WTC11 (cell line): ENCODE results near the gene FAM3B. TPM values are rescaled to one million over a fixed set of nuclear protein-coding genes. Genes with fewer than 3 reads are reported as not detected.

Source experiments
- ATAC-seq: fragments of 200-7000 bp; cut with Tn5 transposase; 2 replicates; pipeline ENCODE4 v1.10.0; 2021; ENCODE audit warnings: mild to moderate bottlenecking, moderate library complexity
- CTCF ChIA-PET: fragments of 300-600 bp; sonication (Branson Sonifier 250); formaldehyde crosslinking; loops from one replicate; lab custom pipeline; 2021; ENCODE audit warnings: antibody characterized with exemption; lab: Charles Lee
- POLR2A ChIA-PET: fragments of 350-600 bp; sonication (Branson Sonifier 250); formaldehyde crosslinking; loops from one replicate; lab custom pipeline; 2021; ENCODE audit warnings: antibody characterized with exemption; lab: Charles Lee
- DNase-seq: peaks from one replicate; pipeline ENCODE4 v3.0.0; 2021; ENCODE audit warnings: low spot score
- H3K27ac Mint-ChIP-seq: 2 replicates; pipeline ENCODE4 v1.8.0; 2021; ENCODE audit warnings: mixed read lengths
- H3K27me3 Mint-ChIP-seq: 2 replicates; pipeline ENCODE4 v1.8.0; 2021; ENCODE audit warnings: low read depth, mild to moderate bottlenecking, moderate library complexity, mixed read lengths
- H3K36me3 Mint-ChIP-seq: 2 replicates; pipeline ENCODE4 v1.8.0; 2021; ENCODE audit warnings: mixed read lengths
- H3K4me1 Mint-ChIP-seq: 2 replicates; pipeline ENCODE4 v1.8.0; 2022; ENCODE audit warnings: mixed read lengths
- H3K4me3 Mint-ChIP-seq: 2 replicates; pipeline ENCODE4 v1.8.0; 2021; ENCODE audit warnings: mild to moderate bottlenecking, moderate library complexity, mixed read lengths
- H3K9me3 Mint-ChIP-seq: 2 replicates; pipeline ENCODE4 v1.8.0; 2021; ENCODE audit warnings: mixed read lengths
- CBFB ChIP-seq: sonication (generic); formaldehyde crosslinking; IDR thresholded peaks from 2 replicates; pipeline ENCODE4 v1.8.1; 2022; ENCODE audit warnings: mild to moderate bottlenecking, low read depth, missing genetic modification reagents
- GTF2I ChIP-seq: fragments of 250-450 bp; sonication (Bioruptor Pico); conservative IDR thresholded peaks from 2 replicates; pipeline ENCODE4 v1.4.0; 2021; ENCODE audit warnings: mild to moderate bottlenecking
- JUN ChIP-seq: sonication (generic); formaldehyde crosslinking; IDR thresholded peaks from 2 replicates; pipeline ENCODE4 v1.8.0; 2023; ENCODE audit warnings: mild to moderate bottlenecking, missing genetic modification reagents
- NFE2L1 ChIP-seq: sonication (generic); formaldehyde crosslinking; IDR thresholded peaks from 2 replicates; pipeline ENCODE4 v1.8.1; 2023; ENCODE audit warnings: missing genetic modification reagents
- NR1H2 ChIP-seq: sonication (generic); formaldehyde crosslinking; IDR thresholded peaks from 2 replicates; pipeline ENCODE4 v1.9.0; 2021; ENCODE audit warnings: mild to moderate bottlenecking, moderate library complexity, missing genetic modification reagents
- NR3C1 ChIP-seq: sonication (generic); formaldehyde crosslinking; conservative IDR thresholded peaks from 2 replicates; pipeline ENCODE4 v1.8.1; 2023; ENCODE audit warnings: low read depth, mild to moderate bottlenecking, missing genetic modification reagents
- TP53 ChIP-seq: sonication (generic); formaldehyde crosslinking; IDR thresholded peaks from 2 replicates; pipeline ENCODE4 v1.8.1; 2023; ENCODE audit warnings: mild to moderate bottlenecking, missing genetic modification reagents
- ZNF232 ChIP-seq: sonication (generic); formaldehyde crosslinking; IDR thresholded peaks from 2 replicates; pipeline ENCODE4 v1.8.0; 2022; ENCODE audit warnings: mild to moderate bottlenecking, missing genetic modification reagents
- total RNA-seq: library from RNA; stranded (reverse); gene quantifications from 3 replicates; pipeline ENCODE4 v1.2.3, GENCODE V29; 2021
- TF ChIP-seq, protein P1 (sequence below): sonication (generic); formaldehyde crosslinking; IDR thresholded peaks from 2 replicates; pipeline ENCODE4 v1.8.0; 2022; ENCODE audit warnings: mild to moderate bottlenecking, missing genetic modification reagents
- TF ChIP-seq, protein P2 (sequence below): sonication (generic); formaldehyde crosslinking; IDR thresholded peaks from 2 replicates; pipeline ENCODE4 v1.8.0; 2022; ENCODE audit warnings: mild to moderate bottlenecking, missing genetic modification reagents
- TF ChIP-seq, protein P3 (sequence below): sonication (generic); formaldehyde crosslinking; IDR thresholded peaks from 2 replicates; pipeline ENCODE4 v1.8.1; 2023; ENCODE audit warnings: mild to moderate bottlenecking, missing genetic modification reagents, moderate library complexity
- TF ChIP-seq, protein P4 (sequence below): sonication (generic); formaldehyde crosslinking; IDR thresholded peaks from 2 replicates; pipeline ENCODE4 v1.8.0; 2023; ENCODE audit warnings: missing genetic modification reagents, mild to moderate bottlenecking, borderline replicate concordance
- TF ChIP-seq, protein P5 (sequence below): fragments of 250-450 bp; sonication (Bioruptor Pico); IDR thresholded peaks from 2 replicates; pipeline ENCODE4 v1.9.0; 2021; ENCODE audit warnings: mild to moderate bottlenecking, borderline replicate concordance
- TF ChIP-seq, protein P6 (sequence below): sonication (generic); formaldehyde crosslinking; conservative IDR thresholded peaks from 2 replicates; pipeline ENCODE4 v1.8.1; 2022; ENCODE audit warnings: mild to moderate bottlenecking, missing genetic modification reagents

FAM3B gene
- total RNA-seq, 1 experiment from 2014 or later, result 1.4 TPM

DNA sequence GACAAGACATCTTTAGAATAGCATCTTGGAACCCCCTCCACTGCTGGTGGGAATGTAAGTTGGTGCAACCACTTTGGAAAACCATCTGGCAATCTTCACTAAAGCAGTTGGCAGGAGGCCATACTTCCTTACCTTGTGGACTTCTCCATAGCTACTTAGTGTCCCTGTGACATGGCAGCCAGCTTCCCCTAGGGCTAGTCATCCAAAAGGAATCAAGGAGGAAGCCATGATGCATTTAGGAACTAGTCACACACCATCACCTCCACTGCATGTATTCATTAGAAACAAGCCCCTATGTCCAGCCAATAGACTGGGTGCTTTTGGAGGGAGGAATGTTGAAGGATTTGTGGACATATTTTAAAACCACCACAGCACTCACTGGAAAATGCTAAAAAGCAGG is 65.1 kb downstream of the FAM3B start (continued):
- TF ChIP-seq, protein P1, sequence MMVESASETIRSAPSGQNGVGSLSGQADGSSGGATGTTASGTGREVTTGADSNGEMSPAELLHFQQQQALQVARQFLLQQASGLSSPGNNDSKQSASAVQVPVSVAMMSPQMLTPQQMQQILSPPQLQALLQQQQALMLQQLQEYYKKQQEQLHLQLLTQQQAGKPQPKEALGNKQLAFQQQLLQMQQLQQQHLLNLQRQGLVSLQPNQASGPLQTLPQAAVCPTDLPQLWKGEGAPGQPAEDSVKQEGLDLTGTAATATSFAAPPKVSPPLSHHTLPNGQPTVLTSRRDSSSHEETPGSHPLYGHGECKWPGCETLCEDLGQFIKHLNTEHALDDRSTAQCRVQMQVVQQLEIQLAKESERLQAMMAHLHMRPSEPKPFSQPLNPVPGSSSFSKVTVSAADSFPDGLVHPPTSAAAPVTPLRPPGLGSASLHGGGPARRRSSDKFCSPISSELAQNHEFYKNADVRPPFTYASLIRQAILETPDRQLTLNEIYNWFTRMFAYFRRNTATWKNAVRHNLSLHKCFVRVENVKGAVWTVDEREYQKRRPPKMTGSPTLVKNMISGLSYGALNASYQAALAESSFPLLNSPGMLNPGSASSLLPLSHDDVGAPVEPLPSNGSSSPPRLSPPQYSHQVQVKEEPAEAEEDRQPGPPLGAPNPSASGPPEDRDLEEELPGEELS (CRISPR knock-in tag), result no peak

DNA sequence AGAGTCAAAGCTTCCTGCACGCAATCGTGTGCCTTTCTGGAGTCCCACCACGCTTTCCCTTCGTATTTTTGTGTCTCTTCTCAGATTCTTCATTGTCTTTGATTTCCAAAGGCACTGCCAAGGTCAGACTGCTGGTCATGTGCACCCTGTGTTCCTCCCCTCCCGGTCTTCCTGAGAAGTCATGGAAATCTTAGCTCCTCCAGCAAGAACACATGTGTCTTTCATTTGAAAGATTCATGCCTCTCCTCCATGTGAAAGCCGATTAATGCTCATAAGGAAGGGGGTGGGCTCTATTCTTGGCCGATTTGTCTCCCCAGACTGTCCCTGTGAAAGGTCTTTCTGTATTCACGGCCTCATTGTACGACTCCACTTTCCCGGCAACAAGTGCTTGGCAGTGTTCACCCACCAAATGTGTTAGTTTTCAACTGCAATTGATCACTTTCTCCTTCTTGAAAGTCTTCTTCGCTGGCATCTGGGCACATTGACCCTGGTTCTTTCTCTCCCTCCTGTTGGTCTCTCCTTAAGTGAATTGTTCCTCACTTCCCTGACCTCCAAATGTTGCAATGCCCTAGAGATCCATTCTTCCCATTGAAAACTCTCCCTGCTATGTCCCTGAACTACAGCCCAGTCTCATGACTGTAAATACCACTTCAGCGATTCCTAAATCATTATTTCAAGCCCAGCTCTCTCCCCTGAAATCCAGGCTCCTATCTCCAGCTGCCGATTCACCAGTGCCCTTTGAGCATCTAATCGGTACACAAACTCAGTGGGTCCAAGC is 70.6 kb downstream of the FAM3B start:
- no peak overlapping the region for H3K4me3 Mint-ChIP-seq
- H3K27ac Mint-ChIP-seq, result no peak overlapping the region
- H3K36me3 Mint-ChIP-seq, result no peaks in the 10 kb centered on the region
- H3K9me3 Mint-ChIP-seq, result peaks cover 20% of the 10 kb centered on the region
- ChIA-PET CTCF (no interaction called here), POLR2A (no interaction called here)
- H3K4me1 Mint-ChIP-seq, result no peaks in the 10 kb centered on the region; the same call in 1 of the 2 replicates
- peaks cover 3% of the 10 kb centered on the region; the same call in 1 of the 2 replicates for H3K27me3 Mint-ChIP-seq
- no peak for DNase-seq
- TF ChIP-seq CBFB (CRISPR knock-in tag), result no peak
- no peak for TF ChIP-seq TP53 (CRISPR knock-in tag)
- TF ChIP-seq, protein P2, sequence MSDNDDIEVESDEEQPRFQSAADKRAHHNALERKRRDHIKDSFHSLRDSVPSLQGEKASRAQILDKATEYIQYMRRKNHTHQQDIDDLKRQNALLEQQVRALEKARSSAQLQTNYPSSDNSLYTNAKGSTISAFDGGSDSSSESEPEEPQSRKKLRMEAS (CRISPR knock-in tag), result no peak
- TF ChIP-seq JUN (CRISPR knock-in tag), result no peak
- TF ChIP-seq GTF2I (CRISPR knock-in tag), result no peak
- TF ChIP-seq, protein P3, sequence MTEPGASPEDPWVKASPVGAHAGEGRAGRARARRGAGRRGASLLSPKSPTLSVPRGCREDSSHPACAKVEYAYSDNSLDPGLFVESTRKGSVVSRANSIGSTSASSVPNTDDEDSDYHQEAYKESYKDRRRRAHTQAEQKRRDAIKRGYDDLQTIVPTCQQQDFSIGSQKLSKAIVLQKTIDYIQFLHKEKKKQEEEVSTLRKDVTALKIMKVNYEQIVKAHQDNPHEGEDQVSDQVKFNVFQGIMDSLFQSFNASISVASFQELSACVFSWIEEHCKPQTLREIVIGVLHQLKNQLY (CRISPR knock-in tag), result no peak
- TF ChIP-seq, protein P4, sequence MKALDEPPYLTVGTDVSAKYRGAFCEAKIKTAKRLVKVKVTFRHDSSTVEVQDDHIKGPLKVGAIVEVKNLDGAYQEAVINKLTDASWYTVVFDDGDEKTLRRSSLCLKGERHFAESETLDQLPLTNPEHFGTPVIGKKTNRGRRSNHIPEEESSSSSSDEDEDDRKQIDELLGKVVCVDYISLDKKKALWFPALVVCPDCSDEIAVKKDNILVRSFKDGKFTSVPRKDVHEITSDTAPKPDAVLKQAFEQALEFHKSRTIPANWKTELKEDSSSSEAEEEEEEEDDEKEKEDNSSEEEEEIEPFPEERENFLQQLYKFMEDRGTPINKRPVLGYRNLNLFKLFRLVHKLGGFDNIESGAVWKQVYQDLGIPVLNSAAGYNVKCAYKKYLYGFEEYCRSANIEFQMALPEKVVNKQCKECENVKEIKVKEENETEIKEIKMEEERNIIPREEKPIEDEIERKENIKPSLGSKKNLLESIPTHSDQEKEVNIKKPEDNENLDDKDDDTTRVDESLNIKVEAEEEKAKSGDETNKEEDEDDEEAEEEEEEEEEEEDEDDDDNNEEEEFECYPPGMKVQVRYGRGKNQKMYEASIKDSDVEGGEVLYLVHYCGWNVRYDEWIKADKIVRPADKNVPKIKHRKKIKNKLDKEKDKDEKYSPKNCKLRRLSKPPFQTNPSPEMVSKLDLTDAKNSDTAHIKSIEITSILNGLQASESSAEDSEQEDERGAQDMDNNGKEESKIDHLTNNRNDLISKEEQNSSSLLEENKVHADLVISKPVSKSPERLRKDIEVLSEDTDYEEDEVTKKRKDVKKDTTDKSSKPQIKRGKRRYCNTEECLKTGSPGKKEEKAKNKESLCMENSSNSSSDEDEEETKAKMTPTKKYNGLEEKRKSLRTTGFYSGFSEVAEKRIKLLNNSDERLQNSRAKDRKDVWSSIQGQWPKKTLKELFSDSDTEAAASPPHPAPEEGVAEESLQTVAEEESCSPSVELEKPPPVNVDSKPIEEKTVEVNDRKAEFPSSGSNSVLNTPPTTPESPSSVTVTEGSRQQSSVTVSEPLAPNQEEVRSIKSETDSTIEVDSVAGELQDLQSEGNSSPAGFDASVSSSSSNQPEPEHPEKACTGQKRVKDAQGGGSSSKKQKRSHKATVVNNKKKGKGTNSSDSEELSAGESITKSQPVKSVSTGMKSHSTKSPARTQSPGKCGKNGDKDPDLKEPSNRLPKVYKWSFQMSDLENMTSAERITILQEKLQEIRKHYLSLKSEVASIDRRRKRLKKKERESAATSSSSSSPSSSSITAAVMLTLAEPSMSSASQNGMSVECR (CRISPR knock-in tag), result no peak
- TF ChIP-seq, protein P5, sequence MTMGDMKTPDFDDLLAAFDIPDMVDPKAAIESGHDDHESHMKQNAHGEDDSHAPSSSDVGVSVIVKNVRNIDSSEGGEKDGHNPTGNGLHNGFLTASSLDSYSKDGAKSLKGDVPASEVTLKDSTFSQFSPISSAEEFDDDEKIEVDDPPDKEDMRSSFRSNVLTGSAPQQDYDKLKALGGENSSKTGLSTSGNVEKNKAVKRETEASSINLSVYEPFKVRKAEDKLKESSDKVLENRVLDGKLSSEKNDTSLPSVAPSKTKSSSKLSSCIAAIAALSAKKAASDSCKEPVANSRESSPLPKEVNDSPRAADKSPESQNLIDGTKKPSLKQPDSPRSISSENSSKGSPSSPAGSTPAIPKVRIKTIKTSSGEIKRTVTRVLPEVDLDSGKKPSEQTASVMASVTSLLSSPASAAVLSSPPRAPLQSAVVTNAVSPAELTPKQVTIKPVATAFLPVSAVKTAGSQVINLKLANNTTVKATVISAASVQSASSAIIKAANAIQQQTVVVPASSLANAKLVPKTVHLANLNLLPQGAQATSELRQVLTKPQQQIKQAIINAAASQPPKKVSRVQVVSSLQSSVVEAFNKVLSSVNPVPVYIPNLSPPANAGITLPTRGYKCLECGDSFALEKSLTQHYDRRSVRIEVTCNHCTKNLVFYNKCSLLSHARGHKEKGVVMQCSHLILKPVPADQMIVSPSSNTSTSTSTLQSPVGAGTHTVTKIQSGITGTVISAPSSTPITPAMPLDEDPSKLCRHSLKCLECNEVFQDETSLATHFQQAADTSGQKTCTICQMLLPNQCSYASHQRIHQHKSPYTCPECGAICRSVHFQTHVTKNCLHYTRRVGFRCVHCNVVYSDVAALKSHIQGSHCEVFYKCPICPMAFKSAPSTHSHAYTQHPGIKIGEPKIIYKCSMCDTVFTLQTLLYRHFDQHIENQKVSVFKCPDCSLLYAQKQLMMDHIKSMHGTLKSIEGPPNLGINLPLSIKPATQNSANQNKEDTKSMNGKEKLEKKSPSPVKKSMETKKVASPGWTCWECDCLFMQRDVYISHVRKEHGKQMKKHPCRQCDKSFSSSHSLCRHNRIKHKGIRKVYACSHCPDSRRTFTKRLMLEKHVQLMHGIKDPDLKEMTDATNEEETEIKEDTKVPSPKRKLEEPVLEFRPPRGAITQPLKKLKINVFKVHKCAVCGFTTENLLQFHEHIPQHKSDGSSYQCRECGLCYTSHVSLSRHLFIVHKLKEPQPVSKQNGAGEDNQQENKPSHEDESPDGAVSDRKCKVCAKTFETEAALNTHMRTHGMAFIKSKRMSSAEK (CRISPR knock-in tag), result no peak
- TF ChIP-seq NR3C1, result no peak
- TF ChIP-seq ZNF232, result no peak
- TF ChIP-seq, protein P6, sequence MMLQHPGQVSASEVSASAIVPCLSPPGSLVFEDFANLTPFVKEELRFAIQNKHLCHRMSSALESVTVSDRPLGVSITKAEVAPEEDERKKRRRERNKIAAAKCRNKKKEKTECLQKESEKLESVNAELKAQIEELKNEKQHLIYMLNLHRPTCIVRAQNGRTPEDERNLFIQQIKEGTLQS, result no peak
- no peak for TF ChIP-seq NFE2L1 (CRISPR knock-in tag)
- no peak for TF ChIP-seq NR1H2 (CRISPR knock-in tag)
- no peak for ATAC-seq
